ENCODE data around the gene JAK1. TPM values are rescaled to one million over a fixed set of nuclear protein-coding genes. Genes with fewer than 3 reads are reported as not detected.

Gene JAK1
- total and polyA plus RNA-seq, 2 experiments from 2014 or later = 8.0 to 19.5 TPM

GRCh38 chr1:64959986-64960385 lies 6.4 kb downstream of the JAK1 start (continued):
- no peak for TF ChIP-seq CTCF (conservative IDR thresholded peaks at IDR 0.05; ENCODE audit: low read depth in 2 of 2)

- H3K4me3 Mint-ChIP-seq = no peak overlapping the region
- Histone ChIP-seq H3K36me3 (ENCODE audit: insufficient read depth) (no peaks in the 10 kb centered on the region), H3K27me3 (ENCODE audit: insufficient read depth) (no peaks in the 10 kb centered on the region), H3K4me1 (ENCODE audit: insufficient read depth) (peaks cover 20% of the 10 kb centered on the region), H4K20me1 (replicated peaks; ENCODE audit: insufficient read depth) (no peaks in the 10 kb centered on the region; the same call in 1 of the 2 replicates), H3K79me2 (replicated peaks; ENCODE audit: insufficient read depth) (peaks cover 36% of the 10 kb centered on the region), H3K27ac (ENCODE audit: low read depth) (no peak overlapping the region), H3K4me3 (no peak overlapping the region), H2AFZ (no peak overlapping the region), H3K4me2 (peak overlapping the region; percentile 48; the same call in 1 of the 2 replicates), H3K9me2 (ENCODE audit: insufficient read depth) (no peaks in the 10 kb centered on the region), H3F3A (replicated peaks; ENCODE audit: low read depth) (no peaks in the 10 kb centered on the region)
- H3K27ac Mint-ChIP-seq = no peak overlapping the region
- peaks cover 21% of the 10 kb centered on the region for H3K4me1 Mint-ChIP-seq
- H3K27me3 Mint-ChIP-seq (ENCODE audit: insufficient read depth, low read depth, poor library complexity) = no peaks in the 10 kb centered on the region
- peak; percentile 23; the same call in 2 of the 3 replicates for ATAC-seq
- no peaks in the 10 kb centered on the region for H3K9me3 Mint-ChIP-seq
- no peaks in the 10 kb centered on the region for H3K36me3 Mint-ChIP-seq (ENCODE audit: low read depth)
- no peak for TF ChIP-seq ZNF331 (CRISPR knock-in tag; IDR thresholded peaks at IDR 0.05; ENCODE audit: low read depth)
- no peak for TF ChIP-seq ZNF462 (CRISPR knock-in tag; IDR thresholded peaks at IDR 0.05)
- TF ChIP-seq STAT1 (IDR thresholded peaks at IDR 0.05; ENCODE audit: unreplicated experiment) = no peak
- no peak for TF ChIP-seq POLR2AphosphoS5 (IDR thresholded peaks at IDR 0.05; ENCODE audit: low read depth)
- no peak for TF ChIP-seq CREB1 (CRISPR knock-in tag; IDR thresholded peaks at IDR 0.05; ENCODE audit: low read depth)
- TF ChIP-seq NANOG (IDR thresholded peaks at IDR 0.05; ENCODE audit: borderline replicate concordance) = no peak
- no peak for TF ChIP-seq REST (IDR thresholded peaks at IDR 0.05; ENCODE audit: unreplicated experiment)
- DNase-seq (ENCODE audit: low spot score) = no peak
Observed at GRCh38 chr1:64956733-64957441, 9.5 kb downstream of the JAK1 start.

All from GM23338 (cell line).